ENCODE measurements around the gene VEGFC. TPM values are rescaled to one million over a fixed set of nuclear protein-coding genes. Genes with fewer than 3 reads are reported as not detected.
A peak's percentile ranks its signal among the peaks of the same experiment; 100 is the strongest.

The VEGFC gene
- total RNA-seq, 1 experiment from 2014 or later, result 1.2 TPM

DNA sequence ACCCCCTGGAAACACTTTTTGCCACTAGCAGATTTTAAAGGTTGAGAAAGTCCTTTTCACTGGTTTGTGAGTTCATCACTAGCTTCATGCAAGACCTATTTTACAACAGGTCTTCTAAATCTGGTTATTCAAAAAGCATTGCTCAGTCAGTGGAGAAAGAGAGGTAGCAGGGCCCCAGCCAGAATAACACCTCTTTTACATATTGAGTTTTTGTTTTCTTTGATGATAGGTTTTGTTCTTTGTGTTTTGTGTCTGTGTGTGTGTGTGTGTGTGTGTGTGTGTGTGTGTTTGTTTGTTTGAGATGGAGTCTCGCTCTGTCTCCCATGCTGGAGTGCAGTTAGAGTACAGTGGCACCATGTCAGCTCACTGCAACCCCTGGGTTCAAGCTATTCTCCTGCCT, 2.7 kb upstream of the VEGFC start:
- CTCF ChIA-PET, result no interaction called here

DNA sequence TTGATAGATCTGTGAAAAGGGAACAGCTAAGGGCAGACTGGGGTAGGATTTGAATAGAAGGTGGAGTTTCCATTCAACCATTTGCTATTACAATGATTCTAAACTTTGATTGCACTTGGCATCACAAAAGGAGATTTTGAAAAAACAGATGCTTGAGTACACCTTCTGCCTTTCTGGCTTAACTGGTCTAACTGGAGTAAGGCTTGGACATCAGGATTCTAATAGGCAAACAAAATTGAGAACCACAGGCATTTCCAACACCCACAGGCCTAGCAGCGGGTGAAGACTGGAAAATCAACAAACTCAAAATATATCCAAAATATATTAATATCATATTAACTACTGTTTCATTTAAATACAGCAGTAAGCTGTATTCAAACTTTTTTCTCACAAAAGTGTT, 1.9 kb upstream of the VEGFC start:
- CTCF ChIA-PET, result interaction anchor here (0.6 kb wide), 1 partner anchor 1757 kb away, joined by 3 read pairs; no protein-coding TSS in a partner anchor
- H3K4me3 Mint-ChIP-seq (ENCODE audit: low read depth, unreplicated experiment), result no peak overlapping the region
- intact Hi-C loops (cut with micrococcal nuclease; ENCODE audit: unreplicated experiment), result loop anchor here (2.0 to 10.0 kb wide), 2 partner anchors 418 to 520 kb away; no protein-coding TSS in a partner anchor
- H3K27me3 Mint-ChIP-seq (ENCODE audit: unreplicated experiment), result no peaks in the 10 kb centered on the region
- no peaks in the 10 kb centered on the region for H3K9me3 Mint-ChIP-seq (ENCODE audit: low read depth, unreplicated experiment)
- DNase-seq, result peak; percentile 32
- BruUV-seq (replicated peaks), result no TSS peak
- H3K4me1 Mint-ChIP-seq (ENCODE audit: low read depth, unreplicated experiment), result peaks cover 28% of the 10 kb centered on the region
- H3K27ac Mint-ChIP-seq (ENCODE audit: unreplicated experiment), result no peak overlapping the region
- TF ChIP-seq, protein P1, sequence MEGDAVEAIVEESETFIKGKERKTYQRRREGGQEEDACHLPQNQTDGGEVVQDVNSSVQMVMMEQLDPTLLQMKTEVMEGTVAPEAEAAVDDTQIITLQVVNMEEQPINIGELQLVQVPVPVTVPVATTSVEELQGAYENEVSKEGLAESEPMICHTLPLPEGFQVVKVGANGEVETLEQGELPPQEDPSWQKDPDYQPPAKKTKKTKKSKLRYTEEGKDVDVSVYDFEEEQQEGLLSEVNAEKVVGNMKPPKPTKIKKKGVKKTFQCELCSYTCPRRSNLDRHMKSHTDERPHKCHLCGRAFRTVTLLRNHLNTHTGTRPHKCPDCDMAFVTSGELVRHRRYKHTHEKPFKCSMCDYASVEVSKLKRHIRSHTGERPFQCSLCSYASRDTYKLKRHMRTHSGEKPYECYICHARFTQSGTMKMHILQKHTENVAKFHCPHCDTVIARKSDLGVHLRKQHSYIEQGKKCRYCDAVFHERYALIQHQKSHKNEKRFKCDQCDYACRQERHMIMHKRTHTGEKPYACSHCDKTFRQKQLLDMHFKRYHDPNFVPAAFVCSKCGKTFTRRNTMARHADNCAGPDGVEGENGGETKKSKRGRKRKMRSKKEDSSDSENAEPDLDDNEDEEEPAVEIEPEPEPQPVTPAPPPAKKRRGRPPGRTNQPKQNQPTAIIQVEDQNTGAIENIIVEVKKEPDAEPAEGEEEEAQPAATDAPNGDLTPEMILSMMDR (IDR thresholded peaks at IDR 0.05; ENCODE audit: unreplicated experiment), result no peak
- peaks cover 5% of the 10 kb centered on the region for H3K36me3 Mint-ChIP-seq (ENCODE audit: insufficient read depth, unreplicated experiment)

More for the DNA sequence above, 2.7 kb upstream of the VEGFC start:
- H3K4me1 Mint-ChIP-seq (ENCODE audit: low read depth, unreplicated experiment), result peaks cover 28% of the 10 kb centered on the region
- BruUV-seq (replicated peaks), result no TSS peak
- H3K36me3 Mint-ChIP-seq (ENCODE audit: insufficient read depth, unreplicated experiment), result peaks cover 5% of the 10 kb centered on the region
- no peaks in the 10 kb centered on the region for H3K27me3 Mint-ChIP-seq (ENCODE audit: unreplicated experiment)
- H3K9me3 Mint-ChIP-seq (ENCODE audit: low read depth, unreplicated experiment), result no peaks in the 10 kb centered on the region
- no peak overlapping the region for H3K4me3 Mint-ChIP-seq (ENCODE audit: low read depth, unreplicated experiment)
- TF ChIP-seq, protein P1 (IDR thresholded peaks at IDR 0.05; ENCODE audit: unreplicated experiment), result no peak
- no peak for DNase-seq
- intact Hi-C loops (cut with micrococcal nuclease; ENCODE audit: unreplicated experiment), result loop anchor here (2.0 to 10.0 kb wide), 2 partner anchors 419 to 519 kb away; no protein-coding TSS in a partner anchor
- no peak overlapping the region for H3K27ac Mint-ChIP-seq (ENCODE audit: unreplicated experiment)

DNA sequence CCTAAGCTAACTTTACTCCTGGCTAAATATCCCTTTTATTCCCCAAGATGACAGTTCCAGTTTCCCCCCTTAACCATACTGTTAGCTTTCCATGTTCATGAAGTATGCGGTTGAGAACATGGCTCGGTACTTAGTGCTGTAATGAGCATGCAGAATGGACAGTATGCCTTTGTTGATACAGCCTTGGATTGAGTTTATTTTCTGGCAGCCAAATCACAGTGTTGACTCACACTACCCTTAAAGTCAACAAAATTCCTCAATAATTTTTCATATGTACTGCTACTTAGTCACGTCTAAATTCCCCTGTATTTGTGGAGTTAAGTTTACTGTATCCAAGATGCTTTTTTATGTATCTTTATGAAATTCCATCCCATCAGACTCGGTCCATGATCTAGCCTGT, 1.4 kb upstream of the VEGFC start:
- CTCF ChIA-PET, result no interaction called here
- Mint-ChIP-seq H3K4me1 (ENCODE audit: low read depth, unreplicated experiment) (peaks cover 28% of the 10 kb centered on the region), H3K36me3 (ENCODE audit: insufficient read depth, unreplicated experiment) (peaks cover 5% of the 10 kb centered on the region), H3K9me3 (ENCODE audit: low read depth, unreplicated experiment) (no peaks in the 10 kb centered on the region), H3K27ac (ENCODE audit: unreplicated experiment) (no peak overlapping the region), H3K4me3 (ENCODE audit: low read depth, unreplicated experiment) (peak overlapping the region; percentile 24), H3K27me3 (ENCODE audit: unreplicated experiment) (no peaks in the 10 kb centered on the region)
- TF ChIP-seq, protein P1 (IDR thresholded peaks at IDR 0.05; ENCODE audit: unreplicated experiment), result no peak
- DNase-seq, result no peak
- no TSS peak for BruUV-seq (replicated peaks)
- intact Hi-C loops (cut with micrococcal nuclease; ENCODE audit: unreplicated experiment), result loop anchor here (2.0 to 10.0 kb wide), 2 partner anchors 417 to 521 kb away; no protein-coding TSS in a partner anchor

DNA sequence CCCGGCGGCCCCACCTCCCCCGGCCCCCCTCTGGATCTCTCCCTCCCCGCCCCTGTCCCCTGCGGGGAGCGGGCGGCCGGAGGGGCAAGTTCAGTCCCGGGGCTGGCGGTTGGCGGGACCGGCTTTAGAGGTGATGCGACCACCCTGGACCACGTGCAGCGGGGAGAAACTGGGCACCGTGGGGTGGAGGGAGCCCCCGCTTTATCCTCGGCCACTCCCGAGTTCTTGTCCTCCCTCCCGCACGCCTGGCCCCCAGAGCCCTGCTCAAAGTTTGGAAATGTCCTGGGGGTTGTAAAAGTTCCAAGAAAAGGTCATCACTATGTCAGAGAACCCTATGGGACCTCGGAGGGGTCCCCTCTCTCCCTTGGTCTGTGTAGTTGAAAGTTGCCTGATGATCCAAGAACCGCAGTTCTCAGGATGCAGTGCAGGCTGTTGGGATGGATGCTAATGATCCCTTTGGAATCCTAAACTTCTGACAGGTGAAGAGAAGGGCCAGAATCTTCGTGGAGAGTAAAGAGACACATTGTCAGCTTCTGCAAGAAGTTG, 411 bp upstream of the VEGFC start:
- no peak for DNase-seq
- Mint-ChIP-seq H3K9me3 (ENCODE audit: low read depth, unreplicated experiment) (no peaks in the 10 kb centered on the region), H3K27me3 (ENCODE audit: unreplicated experiment) (no peaks in the 10 kb centered on the region), H3K4me1 (ENCODE audit: low read depth, unreplicated experiment) (peaks cover 28% of the 10 kb centered on the region), H3K27ac (ENCODE audit: unreplicated experiment) (no peak overlapping the region), H3K36me3 (ENCODE audit: insufficient read depth, unreplicated experiment) (peaks cover 5% of the 10 kb centered on the region), H3K4me3 (ENCODE audit: low read depth, unreplicated experiment) (no peak overlapping the region)
- BruUV-seq (replicated peaks), result no TSS peak
- TF ChIP-seq, protein P1 (IDR thresholded peaks at IDR 0.05; ENCODE audit: unreplicated experiment), result no peak
- CTCF ChIA-PET, result interaction anchor here (0.8 to 1.6 kb wide), 2 partner anchors 254 to 415 kb away, joined by 3 to 8 read pairs; no protein-coding TSS in a partner anchor
- intact Hi-C loops (cut with micrococcal nuclease; ENCODE audit: unreplicated experiment), result loop anchor here (10.0 kb wide), 1 partner anchor 522 kb away; no protein-coding TSS in a partner anchor

Data from Calu3 (cell line).